Measurements from ENCODE around the gene AOAH. TPM values are rescaled to one million over a fixed set of nuclear protein-coding genes. Genes with fewer than 3 reads are reported as not detected.

AOAH gene
- total RNA-seq, 1 experiment from 2014 or later: not detected

GRCh38 chr7:36523371-36524101 is 200.8 kb downstream of the AOAH start:
- no peak for DNase-seq (ENCODE audit: low spot score)
- Histone ChIP-seq H3K9me3 (ENCODE audit: low read depth, low read length, poor library complexity, severe bottlenecking) (no peaks in the 10 kb centered on the region), H3K4me3 (ENCODE audit: low read depth, low read length, poor library complexity, severe bottlenecking) (no peak overlapping the region), H3K27ac (ENCODE audit: low read depth, low read length, poor library complexity, severe bottlenecking) (no peak overlapping the region), H3K4me1 (ENCODE audit: insufficient read depth, low read length, poor library complexity, severe bottlenecking) (peaks cover 6% of the 10 kb centered on the region), H3K27me3 (replicated peaks; ENCODE audit: insufficient read depth, low read depth, low read length, poor library complexity) (peaks cover 6% of the 10 kb centered on the region), H3K36me3 (ENCODE audit: insufficient read depth, low read length, poor library complexity, severe bottlenecking) (no peaks in the 10 kb centered on the region)
- BruUV-seq (replicated peaks): no TSS peak
- CTCF ChIA-PET: no interaction called here
- intact Hi-C loops (cut with micrococcal nuclease; ENCODE audit: unreplicated experiment): no loop called here
- POLR2A ChIA-PET (ENCODE audit: low non-redundant PET): no interaction called here
- TF ChIP-seq CTCF (conservative IDR thresholded peaks at IDR 0.05; ENCODE audit: low read depth, low read length) (no peak), EZH2 (IDR thresholded peaks at IDR 0.05; ENCODE audit: borderline replicate concordance, low read depth, low read length, poor library complexity, severe bottlenecking) (no peak)

- ChIA-PET POLR2A (ENCODE audit: low non-redundant PET) (no interaction called here), CTCF (no interaction called here)
- intact Hi-C loops (cut with micrococcal nuclease; ENCODE audit: unreplicated experiment): no loop called here
- Histone ChIP-seq H3K36me3 (ENCODE audit: insufficient read depth, low read length, poor library complexity, severe bottlenecking) (no peaks in the 10 kb centered on the region), H3K9me3 (ENCODE audit: low read depth, low read length, poor library complexity, severe bottlenecking) (no peaks in the 10 kb centered on the region), H3K4me1 (ENCODE audit: insufficient read depth, low read length, poor library complexity, severe bottlenecking) (peaks cover 5% of the 10 kb centered on the region), H3K4me3 (ENCODE audit: low read depth, low read length, poor library complexity, severe bottlenecking) (no peak overlapping the region), H3K27me3 (replicated peaks; ENCODE audit: insufficient read depth, low read depth, low read length, poor library complexity) (peaks cover 6% of the 10 kb centered on the region), H3K27ac (ENCODE audit: low read depth, low read length, poor library complexity, severe bottlenecking) (no peak overlapping the region)
- TF ChIP-seq EZH2 (IDR thresholded peaks at IDR 0.05; ENCODE audit: borderline replicate concordance, low read depth, low read length, poor library complexity, severe bottlenecking) (no peak), CTCF (conservative IDR thresholded peaks at IDR 0.05; ENCODE audit: low read depth, low read length) (no peak)
- no TSS peak for BruUV-seq (replicated peaks)
- DNase-seq (ENCODE audit: low spot score): no peak
Measured at GRCh38 chr7:36522453-36523007, 201.8 kb downstream of the AOAH start.

- DNase-seq (ENCODE audit: low spot score): no peak
- no peaks in the 10 kb centered on the region for H3K9me3 ChIP-seq (ENCODE audit: low read depth, low read length, poor library complexity, severe bottlenecking)
- TF ChIP-seq EZH2 (IDR thresholded peaks at IDR 0.05; ENCODE audit: borderline replicate concordance, low read depth, low read length, poor library complexity, severe bottlenecking) (no peak), CTCF (conservative IDR thresholded peaks at IDR 0.05; ENCODE audit: low read depth, low read length) (no peak)
- ChIA-PET CTCF (no interaction called here), POLR2A (ENCODE audit: low non-redundant PET) (no interaction called here)
- H3K27ac ChIP-seq (ENCODE audit: low read depth, low read length, poor library complexity, severe bottlenecking): no peak overlapping the region
- no peaks in the 10 kb centered on the region for H3K36me3 ChIP-seq (ENCODE audit: insufficient read depth, low read length, poor library complexity, severe bottlenecking)
- intact Hi-C loops (cut with micrococcal nuclease; ENCODE audit: unreplicated experiment): no loop called here
- H3K4me3 ChIP-seq (ENCODE audit: low read depth, low read length, poor library complexity, severe bottlenecking): no peak overlapping the region
- no TSS peak for BruUV-seq (replicated peaks)
- peaks cover 6% of the 10 kb centered on the region for H3K27me3 ChIP-seq (replicated peaks; ENCODE audit: insufficient read depth, low read depth, low read length, poor library complexity)
- no peaks in the 10 kb centered on the region for H3K4me1 ChIP-seq (ENCODE audit: insufficient read depth, low read length, poor library complexity, severe bottlenecking)
Measured at GRCh38 chr7:36521911-36522310, 202.4 kb downstream of the AOAH start.
